Measurements from ENCODE around the gene TNXB. TPM values are rescaled to one million over a fixed set of nuclear protein-coding genes. Genes with fewer than 3 reads are reported as not detected.

TNXB gene
- total RNA-seq, 4 donors from 2014 or later = 90.6 to 217 (median 181) TPM

DNA sequence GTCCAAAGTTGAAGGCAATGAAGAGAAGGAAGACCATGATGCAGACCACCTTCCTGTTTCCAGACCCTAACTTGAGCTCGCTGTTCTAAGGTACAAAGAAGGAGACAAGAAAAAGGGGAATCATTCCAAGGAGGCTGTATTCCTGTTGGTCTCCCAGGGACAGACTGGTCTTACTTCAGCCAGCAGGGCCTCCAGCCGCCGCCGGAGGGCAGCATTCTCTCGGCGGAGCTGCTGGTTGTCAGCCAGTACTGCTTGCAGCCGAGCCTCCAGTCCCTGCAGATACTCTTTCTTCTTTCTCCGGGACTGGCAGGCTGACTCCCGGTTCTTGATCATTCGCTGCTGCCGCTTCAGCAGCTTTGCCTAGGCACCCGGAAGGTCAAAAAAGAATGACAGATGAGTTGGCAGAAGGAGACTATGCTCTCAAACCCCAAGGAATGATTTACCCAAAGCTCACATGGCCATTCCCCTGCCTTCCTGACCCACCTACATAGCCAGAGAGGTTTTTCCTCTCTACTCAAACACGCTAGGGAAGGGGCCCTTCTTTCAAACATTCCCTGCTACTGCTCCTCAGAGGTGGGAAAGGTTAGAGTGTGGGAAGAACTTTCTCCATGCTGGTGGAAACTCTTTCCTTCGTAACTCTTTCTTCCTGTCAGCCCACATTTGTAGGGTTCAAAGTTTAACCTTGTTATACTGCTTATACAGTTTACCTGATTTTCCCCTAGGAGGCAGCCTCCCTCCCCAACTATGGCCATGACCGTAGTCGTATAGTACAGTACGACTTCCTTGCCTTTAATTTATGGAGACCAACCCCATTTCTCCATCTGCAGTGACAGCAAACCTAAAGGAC is 9.9 kb upstream of the TNXB start:
- intact Hi-C loops (cut with DNase I; ENCODE audit: low total_unique reads) = no loop called here
- no peaks in the 10 kb centered on the region for H3K27me3 ChIP-seq
- DNase-seq = peak; percentile 87 to 88
- no peaks in the 10 kb centered on the region for H3K36me3 ChIP-seq
- H3K4me3 ChIP-seq = no peak overlapping the region
- H3K27ac ChIP-seq = peak overlapping the region; percentile 61 to 65
- H3K9me3 ChIP-seq = no peaks in the 10 kb centered on the region
- TF ChIP-seq, protein P1, sequence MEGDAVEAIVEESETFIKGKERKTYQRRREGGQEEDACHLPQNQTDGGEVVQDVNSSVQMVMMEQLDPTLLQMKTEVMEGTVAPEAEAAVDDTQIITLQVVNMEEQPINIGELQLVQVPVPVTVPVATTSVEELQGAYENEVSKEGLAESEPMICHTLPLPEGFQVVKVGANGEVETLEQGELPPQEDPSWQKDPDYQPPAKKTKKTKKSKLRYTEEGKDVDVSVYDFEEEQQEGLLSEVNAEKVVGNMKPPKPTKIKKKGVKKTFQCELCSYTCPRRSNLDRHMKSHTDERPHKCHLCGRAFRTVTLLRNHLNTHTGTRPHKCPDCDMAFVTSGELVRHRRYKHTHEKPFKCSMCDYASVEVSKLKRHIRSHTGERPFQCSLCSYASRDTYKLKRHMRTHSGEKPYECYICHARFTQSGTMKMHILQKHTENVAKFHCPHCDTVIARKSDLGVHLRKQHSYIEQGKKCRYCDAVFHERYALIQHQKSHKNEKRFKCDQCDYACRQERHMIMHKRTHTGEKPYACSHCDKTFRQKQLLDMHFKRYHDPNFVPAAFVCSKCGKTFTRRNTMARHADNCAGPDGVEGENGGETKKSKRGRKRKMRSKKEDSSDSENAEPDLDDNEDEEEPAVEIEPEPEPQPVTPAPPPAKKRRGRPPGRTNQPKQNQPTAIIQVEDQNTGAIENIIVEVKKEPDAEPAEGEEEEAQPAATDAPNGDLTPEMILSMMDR (IDR thresholded peaks at IDR 0.05) = peak; percentile 81 to 93 (median 90)
- TF ChIP-seq POLR2A (IDR thresholded peaks at IDR 0.05) = no peak
- peaks cover 5 to 21% of the 10 kb centered on the region in 2 donors for H3K4me1 ChIP-seq

DNA sequence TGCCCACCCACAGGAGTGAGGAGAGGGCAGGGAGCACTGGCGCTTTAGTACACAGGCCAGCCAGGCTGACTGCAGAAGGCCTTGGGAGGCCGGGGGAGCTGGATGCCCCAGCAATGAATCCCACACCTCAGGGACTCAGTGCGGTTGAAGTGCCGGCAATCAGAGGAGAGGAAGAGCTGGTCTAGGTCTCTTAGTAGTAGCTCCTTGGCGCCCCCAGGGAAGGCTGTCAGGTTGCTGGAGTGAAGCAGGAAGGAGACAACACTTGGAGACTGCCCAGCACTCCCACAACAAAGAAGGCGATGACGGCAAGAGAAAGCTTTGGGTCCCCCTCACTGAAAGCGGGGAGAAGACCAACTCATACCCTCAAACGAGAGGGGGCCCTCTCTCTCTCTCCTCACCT is 8.3 kb upstream of the TNXB start:
- Histone ChIP-seq H3K4me3 (no peak overlapping the region), H3K36me3 (no peaks in the 10 kb centered on the region), H3K9me3 (no peaks in the 10 kb centered on the region), H3K4me1 (peaks cover 11 to 27% of the 10 kb centered on the region in 2 donors), H3K27me3 (no peaks in the 10 kb centered on the region), H3K27ac (peak overlapping the region in 1 of 2 donors; percentile 17)
- no peak for DNase-seq
- intact Hi-C loops (cut with DNase I; ENCODE audit: low total_unique reads) = no loop called here
- TF ChIP-seq, protein P1 (IDR thresholded peaks at IDR 0.05) = no peak
- TF ChIP-seq POLR2A (IDR thresholded peaks at IDR 0.05) = no peak

DNA sequence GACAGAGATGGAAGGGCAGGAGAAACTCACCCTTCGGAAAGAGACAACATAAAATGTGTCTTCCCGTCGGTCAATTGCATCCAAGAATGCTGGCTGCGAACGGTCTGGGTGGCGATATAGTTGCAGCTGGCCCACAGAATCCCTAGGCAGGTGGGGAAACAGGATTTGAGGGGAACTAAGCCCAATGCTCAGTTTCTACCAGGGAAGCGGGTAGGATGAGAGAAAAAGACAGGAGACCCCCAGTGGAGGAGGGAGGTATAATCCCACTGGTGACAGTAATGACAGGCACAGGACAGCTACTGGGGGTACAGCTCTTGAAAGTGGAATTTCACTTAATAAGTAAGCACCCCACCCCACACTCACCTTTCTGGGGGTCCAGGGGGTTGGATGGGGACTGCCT is 7.5 kb upstream of the TNXB start:
- no peak for TF ChIP-seq POLR2A (IDR thresholded peaks at IDR 0.05)
- TF ChIP-seq, protein P1 (IDR thresholded peaks at IDR 0.05) = peak in 2 of 4 experiments; percentile 13 to 30
- DNase-seq = no peak
- Histone ChIP-seq H3K4me3 (no peak overlapping the region), H3K27ac (peak overlapping the region; percentile 8 to 94), H3K9me3 (no peaks in the 10 kb centered on the region), H3K36me3 (no peaks in the 10 kb centered on the region), H3K27me3 (no peaks in the 10 kb centered on the region), H3K4me1 (peaks cover 11 to 35% of the 10 kb centered on the region in 2 donors)
- intact Hi-C loops (cut with DNase I; ENCODE audit: low total_unique reads) = no loop called here

DNA sequence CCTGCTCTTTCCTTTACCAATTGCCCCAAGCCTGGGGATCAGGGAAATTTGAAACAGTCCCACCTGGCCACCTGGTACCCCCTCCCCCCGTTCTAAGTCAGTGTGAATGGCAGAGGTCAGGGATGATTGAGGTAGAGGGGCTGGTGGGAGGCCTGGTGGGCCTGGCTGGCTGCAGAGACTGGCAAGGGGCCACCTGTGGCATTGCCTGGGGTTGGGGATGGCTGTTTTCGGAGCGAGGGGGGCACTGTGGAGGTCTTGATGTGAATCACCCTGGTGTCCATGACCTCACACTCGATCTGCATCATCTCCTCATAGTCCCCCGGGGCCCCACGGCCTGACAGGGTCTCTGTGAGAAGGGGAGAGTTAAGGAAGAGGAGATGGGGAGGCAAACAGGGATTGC is 6.5 kb upstream of the TNXB start:
- Histone ChIP-seq H3K9me3 (no peaks in the 10 kb centered on the region), H3K4me1 (peaks cover 11 to 45% of the 10 kb centered on the region in 2 donors), H3K4me3 (no peak overlapping the region), H3K27ac (peak overlapping the region; percentile 93 to 94), H3K36me3 (no peaks in the 10 kb centered on the region), H3K27me3 (no peaks in the 10 kb centered on the region)
- TF ChIP-seq, protein P1 (IDR thresholded peaks at IDR 0.05) = no peak
- no peak for TF ChIP-seq POLR2A (IDR thresholded peaks at IDR 0.05)
- intact Hi-C loops (cut with DNase I; ENCODE audit: low total_unique reads) = no loop called here
- no peak for DNase-seq

DNA sequence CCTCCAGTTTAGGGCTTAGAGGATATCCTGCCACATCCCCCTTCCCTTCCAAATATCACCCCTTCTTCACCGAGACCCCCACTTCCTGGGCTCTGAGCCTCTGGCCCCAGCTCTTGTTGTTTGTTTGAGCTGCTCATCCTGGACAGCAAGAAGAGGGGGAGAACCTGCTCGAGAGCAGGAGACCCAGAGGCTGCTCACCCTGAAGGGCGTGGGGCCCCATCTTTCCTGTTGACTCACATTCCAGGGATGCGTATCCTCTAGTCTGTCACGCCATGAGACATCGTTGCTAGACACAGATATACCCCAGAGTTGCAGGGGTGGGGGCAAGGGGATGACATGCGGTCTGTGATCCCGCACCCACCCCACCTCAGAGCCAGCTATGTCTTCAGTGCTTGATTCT is 5.7 kb upstream of the TNXB start:
- Histone ChIP-seq H3K36me3 (no peaks in the 10 kb centered on the region), H3K27me3 (no peaks in the 10 kb centered on the region), H3K9me3 (no peaks in the 10 kb centered on the region), H3K27ac (peak overlapping the region; percentile 93 to 94), H3K4me1 (peaks cover 11 to 50% of the 10 kb centered on the region in 2 donors), H3K4me3 (no peak overlapping the region)
- TF ChIP-seq, protein P1 (IDR thresholded peaks at IDR 0.05) = no peak
- no peak for TF ChIP-seq POLR2A (IDR thresholded peaks at IDR 0.05)
- intact Hi-C loops (cut with DNase I; ENCODE audit: low total_unique reads) = no loop called here
- no peak for DNase-seq
